PC-9 (cell line): Measurements from ENCODE around the gene RPE. TPM values are rescaled to one million over a fixed set of nuclear protein-coding genes. Genes with fewer than 3 reads are reported as not detected.

Experiments
- BruUV-seq: library from RNA; stranded (reverse); fragments of 400-500 nt; replicated peaks from 2 replicates; lab custom pipeline; 2021; lab: Mats Ljungman, UMichigan
- CTCF ChIA-PET: fragments of 300-600 bp; sonication (Branson Sonifier 250); formaldehyde crosslinking; loops from one replicate; lab custom pipeline; 2022; ENCODE audit warnings: antibody characterized with exemption; lab: Charles Lee
- POLR2A ChIA-PET: fragments of 300-600 bp; sonication (Branson Sonifier 250); formaldehyde crosslinking; loops from one replicate; lab custom pipeline; 2022; ENCODE audit warnings: antibody characterized with exemption; ENCODE audit not compliant: unreplicated experiment; lab: Charles Lee
- DNase-seq, 2 experiments: peaks; one replicate each; pipeline versions ENCODE4 v3.0.0 to v3.0.0-alpha.2; 2015 to 2022; ENCODE audit warnings: mixed read lengths in 1 of 2
- H2AFZ ChIP-seq: fragments of 200-600 bp; sonication (generic); 2 replicates; pipeline ENCODE4 v1.8.1; 2017; ENCODE audit warnings: antibody characterized with exemption
- H3F3A ChIP-seq: fragments of 200-600 bp; sonication (generic); 2 replicates; pipeline ENCODE4 v1.8.1; 2017; ENCODE audit warnings: antibody characterized with exemption, mild to moderate bottlenecking, low read depth; ENCODE audit not compliant: insufficient read depth
- H3K27ac ChIP-seq: fragments of 200-600 bp; sonication (generic); 2 replicates; pipeline ENCODE4 v1.6.1; 2016; ENCODE audit warnings: mixed run types
- H3K27me3 ChIP-seq: fragments of 200-600 bp; sonication (generic); 2 replicates; pipeline ENCODE4 v1.6.1; 2016; ENCODE audit warnings: low read depth, mixed run types; ENCODE audit not compliant: insufficient read depth
- H3K36me3 ChIP-seq: fragments of 200-600 bp; sonication (generic); 2 replicates; pipeline ENCODE4 v1.6.1; 2016; ENCODE audit warnings: low read depth, mixed run types
- H3K4me1 ChIP-seq: fragments of 200-600 bp; sonication (generic); replicated peaks from 2 replicates; pipeline ENCODE4 v1.6.1; 2016; ENCODE audit warnings: mixed run types; ENCODE audit not compliant: insufficient read depth
- H3K4me2 ChIP-seq: fragments of 200-600 bp; sonication (generic); 2 replicates; pipeline ENCODE4 v1.6.1; 2017; ENCODE audit warnings: mixed run types
- H3K4me3 ChIP-seq: fragments of 200-600 bp; sonication (generic); 2 replicates; pipeline ENCODE4 v1.6.1; 2016; ENCODE audit warnings: mixed run types
- H3K79me2 ChIP-seq: fragments of 200-600 bp; sonication (generic); 2 replicates; pipeline ENCODE4 v1.6.1; 2017; ENCODE audit warnings: low read depth, mixed run types
- H3K9me2 ChIP-seq: fragments of 200-600 bp; sonication (generic); 2 replicates; pipeline ENCODE4 v1.8.1; 2017; ENCODE audit warnings: mild to moderate bottlenecking; ENCODE audit not compliant: insufficient read depth
- H3K9me3 ChIP-seq: fragments of 200-600 bp; sonication (generic); 2 replicates; pipeline ENCODE4 v1.8.1; 2016; ENCODE audit warnings: low read depth; ENCODE audit not compliant: insufficient read depth
- H4K20me1 ChIP-seq: fragments of 200-600 bp; sonication (generic); 2 replicates; pipeline ENCODE4 v1.8.1; 2017; ENCODE audit not compliant: insufficient read depth
- CTCF ChIP-seq: fragments of 200-600 bp; sonication (generic); conservative IDR thresholded peaks from 2 replicates; pipeline ENCODE4 v1.6.1; 2017; ENCODE audit warnings: mixed run types, antibody characterized with exemption, mild to moderate bottlenecking, moderate library complexity
- EZH2 ChIP-seq: fragments of 200-600 bp; sonication (generic); IDR thresholded peaks from 2 replicates; pipeline ENCODE4 v1.8.0; 2017; ENCODE audit warnings: antibody characterized with exemption, low read depth
- intact Hi-C: fragments of 100-400 bp; cut with micrococcal nuclease; formaldehyde crosslinking; loops from one replicate; pipeline ENCODE4 v1.10.0; 2022; ENCODE audit not compliant: unreplicated experiment
- total RNA-seq: library from RNA; stranded (reverse); gene quantifications from 2 replicates; pipeline ENCODE4 v1.2.3, GENCODE V29; 2021

RPE gene
- total RNA-seq, 1 experiment from 2014 or later: 58.4 TPM

GRCh38 chr2:210049831-210050230, 47.4 kb downstream of the RPE start:
- H3K4me1 ChIP-seq: no peaks in the 10 kb centered on the region
- CTCF ChIA-PET: no interaction called here
- intact Hi-C loops: no loop called here
- no peaks in the 10 kb centered on the region for H3K36me3 ChIP-seq
- POLR2A ChIA-PET: no interaction called here
- TF ChIP-seq CTCF (no peak), EZH2 (no peak)
- no peaks in the 10 kb centered on the region for H3K9me3 ChIP-seq
- H3K27ac ChIP-seq: no peak overlapping the region
- no peak overlapping the region for H3K4me2 ChIP-seq
- no peak overlapping the region for H2AFZ ChIP-seq
- no peaks in the 10 kb centered on the region for H3K9me2 ChIP-seq
- H4K20me1 ChIP-seq: no peaks in the 10 kb centered on the region
- DNase-seq: no peak
- no peak overlapping the region for H3K4me3 ChIP-seq
- H3K79me2 ChIP-seq: no peaks in the 10 kb centered on the region
- no TSS peak for BruUV-seq
- no peaks in the 10 kb centered on the region for H3K27me3 ChIP-seq
- no peaks in the 10 kb centered on the region for H3F3A ChIP-seq

DNA sequence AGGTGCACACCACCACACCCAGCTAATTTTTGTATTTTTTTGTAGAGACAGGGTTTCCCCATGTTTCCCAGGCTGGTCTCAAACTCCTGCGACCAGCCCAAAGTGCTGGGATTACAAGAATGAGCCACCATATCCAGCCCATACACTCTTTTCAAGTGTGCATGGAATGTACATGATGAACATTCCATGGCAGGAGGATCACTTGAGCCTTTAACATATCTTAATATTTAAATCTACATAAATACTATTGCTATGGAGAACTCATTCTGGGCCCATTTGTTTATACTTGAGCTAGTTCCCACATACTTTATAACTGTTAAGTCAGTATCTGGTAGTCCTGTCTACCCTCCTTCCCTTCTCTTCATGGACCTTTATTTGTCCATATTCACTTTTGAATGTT, 48.4 kb downstream of the RPE start:
- intact Hi-C loops: no loop called here
- POLR2A ChIA-PET: no interaction called here
- no peaks in the 10 kb centered on the region for H3K9me3 ChIP-seq
- no peak overlapping the region for H2AFZ ChIP-seq
- no peaks in the 10 kb centered on the region for H3K4me1 ChIP-seq
- no TSS peak for BruUV-seq
- H3K79me2 ChIP-seq: no peaks in the 10 kb centered on the region
- no peak overlapping the region for H3K4me2 ChIP-seq
- no peaks in the 10 kb centered on the region for H3K27me3 ChIP-seq
- no peaks in the 10 kb centered on the region for H3K36me3 ChIP-seq
- no peak for TF ChIP-seq CTCF
- H3K27ac ChIP-seq: no peak overlapping the region
- H3F3A ChIP-seq: no peaks in the 10 kb centered on the region
- no peak for DNase-seq
- no peaks in the 10 kb centered on the region for H4K20me1 ChIP-seq
- no peaks in the 10 kb centered on the region for H3K9me2 ChIP-seq
- H3K4me3 ChIP-seq: no peak overlapping the region
- CTCF ChIA-PET: no interaction called here

DNA sequence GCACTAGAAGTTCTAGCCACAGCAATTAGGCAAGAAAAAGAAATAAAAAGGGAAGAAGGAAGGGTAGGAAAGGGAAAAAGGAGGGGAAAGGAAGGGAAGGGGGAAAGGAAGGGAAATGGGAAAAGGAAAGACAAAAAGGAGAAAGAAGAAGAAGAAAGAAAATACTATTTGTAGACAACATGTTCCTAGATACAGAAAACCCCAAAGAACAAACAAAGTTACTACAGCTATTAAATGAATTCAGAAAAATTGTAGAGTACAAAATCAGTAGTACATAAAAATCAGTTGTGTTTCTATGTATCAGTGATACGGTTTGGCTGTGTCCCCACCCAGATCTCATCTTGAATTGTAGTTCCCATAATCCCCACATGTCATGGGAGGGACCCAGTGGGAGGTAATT, 52.3 kb downstream of the RPE start:
- ChIA-PET CTCF (no interaction called here), POLR2A (no interaction called here)
- Histone ChIP-seq H3K36me3 (no peaks in the 10 kb centered on the region), H3K9me2 (no peaks in the 10 kb centered on the region), H2AFZ (no peak overlapping the region), H3K4me1 (no peaks in the 10 kb centered on the region), H4K20me1 (no peaks in the 10 kb centered on the region), H3K9me3 (no peaks in the 10 kb centered on the region), H3F3A (no peaks in the 10 kb centered on the region), H3K27ac (no peak overlapping the region), H3K4me2 (no peak overlapping the region), H3K27me3 (no peaks in the 10 kb centered on the region), H3K79me2 (no peaks in the 10 kb centered on the region), H3K4me3 (no peak overlapping the region)
- DNase-seq: no peak
- no TSS peak for BruUV-seq
- TF ChIP-seq CTCF (no peak), EZH2 (no peak)
- intact Hi-C loops: no loop called here
